ENCODE results near the gene TRIM40.
"Not testable (repeated sequence)": the region's sequence is repeated elsewhere in the genome, so short reads cannot be mapped to it uniquely, and the experiment has no call there.

TRIM40 gene

GRCh38 chr6:30162265-30163089, 26.5 kb downstream of the TRIM40 start:
- no peak for DNase-seq (ENCODE audit: low read depth, low spot score)
- H3K27ac ChIP-seq: no peak overlapping the region

- no peak for DNase-seq (ENCODE audit: low read depth, low spot score)
These were observed 27.4 kb downstream of the TRIM40 start, which contains the start of gene TRIM15 for GRCh38 chr6:30163090-30163917. Gene TRIM15 (plus strand): TSS chr6:30163546. CDS start chr6:30163685, 139 bp downstream.

GRCh38 chr6:30163918-30164654, 28.1 kb downstream of the TRIM40 start:
- no peak overlapping the region for H3K27ac ChIP-seq
- no peak for DNase-seq (ENCODE audit: low read depth, low spot score)

More at GRCh38 chr6:30163090-30163917, 27.4 kb downstream of the TRIM40 start, which contains the start of gene TRIM15:
- H3K27ac ChIP-seq: no peak within 1 kb of the TSS

GRCh38 chr6:30164714-30165113, 28.8 kb downstream of the TRIM40 start:
- no peak overlapping the region for H3K27ac ChIP-seq
- DNase-seq (ENCODE audit: low read depth, low spot score): no peak

DNA sequence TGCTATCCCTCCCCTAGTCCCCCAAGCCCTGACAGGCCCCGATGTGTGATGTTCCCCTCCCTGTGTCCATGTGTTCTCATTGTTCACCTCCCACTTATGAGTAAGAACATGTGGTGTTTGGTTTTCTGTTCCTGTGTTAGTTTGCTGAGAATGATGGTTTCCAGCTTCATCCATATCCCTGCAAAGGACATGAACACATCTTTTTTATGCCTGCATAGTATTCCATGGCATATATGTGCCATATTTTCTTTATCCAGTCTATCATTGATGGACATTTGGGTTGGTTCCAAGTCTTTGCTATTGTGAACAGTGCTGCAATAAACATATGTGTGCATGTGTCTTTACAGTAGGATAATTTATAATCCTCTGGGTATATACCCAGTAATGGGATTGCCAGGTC, 29.3 kb downstream of the TRIM40 start:
- H3K27ac ChIP-seq: not testable (repeated sequence)

DNA sequence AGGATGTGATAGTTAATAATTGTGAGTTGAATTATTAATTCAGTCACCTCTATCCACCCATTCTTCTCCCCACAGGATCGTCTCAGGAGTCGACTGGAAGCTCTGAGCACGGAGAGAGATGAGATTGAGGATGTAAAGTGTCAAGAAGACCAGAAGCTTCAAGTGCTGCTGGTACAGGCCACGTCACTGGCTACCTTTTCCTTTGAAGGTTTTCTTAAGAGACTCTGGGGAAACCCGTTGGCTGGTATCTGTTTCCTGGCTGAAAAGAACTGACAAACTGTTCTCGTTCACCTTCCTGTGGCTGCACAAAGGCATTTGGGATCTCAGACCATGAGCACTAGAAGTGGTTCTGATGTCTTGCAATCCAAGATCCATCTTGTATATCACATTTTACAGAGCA, 31.2 kb downstream of the TRIM40 start:
- no peak for DNase-seq (ENCODE audit: low read depth, low spot score)
- no peak overlapping the region for H3K27ac ChIP-seq

More for the DNA sequence above, 29.3 kb downstream of the TRIM40 start:
- DNase-seq (ENCODE audit: low read depth, low spot score): not testable (repeated sequence)

- H3K27ac ChIP-seq: no peak overlapping the region
- no peak for DNase-seq (ENCODE audit: low read depth, low spot score)
These were observed 32.8 kb downstream of the TRIM40 start for GRCh38 chr6:30168741-30169140.

- no peak for DNase-seq (ENCODE audit: low read depth, low spot score)
- no peak overlapping the region for H3K27ac ChIP-seq
These were observed 34.0 kb downstream of the TRIM40 start for GRCh38 chr6:30169658-30170614.

- H3K27ac ChIP-seq: no peak overlapping the region
- no peak for DNase-seq (ENCODE audit: low read depth, low spot score)
These were observed 35.9 kb downstream of the TRIM40 start for GRCh38 chr6:30171677-30172471.

DNA sequence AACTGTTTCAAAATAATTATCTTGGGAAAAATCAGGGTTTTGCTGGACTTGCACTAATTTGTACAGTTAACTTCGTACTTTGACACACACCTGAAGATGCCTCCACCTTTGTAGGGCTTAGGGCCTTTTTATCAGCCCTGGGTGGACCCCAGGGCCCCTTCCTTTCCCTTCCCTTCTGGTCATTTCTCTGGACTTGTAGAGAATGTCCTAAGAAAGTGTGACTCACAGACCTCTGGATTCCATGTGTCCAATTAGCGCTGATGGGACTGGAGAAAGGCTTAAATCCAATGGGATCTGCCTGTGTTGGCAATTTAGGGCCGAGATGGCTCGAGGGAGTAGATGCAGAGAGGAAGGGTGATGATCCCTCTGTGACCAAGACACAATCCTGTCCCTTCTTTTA, 36.7 kb downstream of the TRIM40 start:
- DNase-seq (ENCODE audit: low read depth, low spot score): no peak

GRCh38 chr6:30175765-30176164, 39.8 kb downstream of the TRIM40 start:
- no peak for DNase-seq (ENCODE audit: low read depth, low spot score)
- no peak overlapping the region for H3K27ac ChIP-seq

More for the DNA sequence above, 36.7 kb downstream of the TRIM40 start:
- no peak overlapping the region for H3K27ac ChIP-seq

DNA sequence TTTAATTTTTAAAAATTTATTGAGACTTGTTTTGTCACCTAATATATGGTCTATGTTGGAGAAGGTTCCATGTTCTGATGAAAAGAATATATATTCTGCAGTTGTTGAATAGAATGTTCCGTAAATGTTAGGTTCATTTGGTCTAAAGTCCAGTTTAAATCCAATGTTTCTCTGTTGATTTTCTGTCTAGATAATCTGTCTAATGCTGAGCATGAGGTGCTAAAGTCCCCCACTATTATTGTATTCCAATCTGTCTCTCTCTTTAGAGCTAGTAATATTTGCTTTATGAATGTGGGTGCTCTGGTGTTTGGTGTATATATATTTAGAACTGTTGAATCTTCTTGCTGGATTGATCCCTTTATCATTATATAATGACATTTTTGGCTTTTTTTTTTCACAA, 42.9 kb downstream of the TRIM40 start:
- H3K27ac ChIP-seq: no peak overlapping the region
- DNase-seq (ENCODE audit: low read depth, low spot score): no peak

GRCh38 chr6:30180145-30180544, 44.2 kb downstream of the TRIM40 start:
- H3K27ac ChIP-seq: no peak overlapping the region
- no peak for DNase-seq (ENCODE audit: low read depth, low spot score)

DNA sequence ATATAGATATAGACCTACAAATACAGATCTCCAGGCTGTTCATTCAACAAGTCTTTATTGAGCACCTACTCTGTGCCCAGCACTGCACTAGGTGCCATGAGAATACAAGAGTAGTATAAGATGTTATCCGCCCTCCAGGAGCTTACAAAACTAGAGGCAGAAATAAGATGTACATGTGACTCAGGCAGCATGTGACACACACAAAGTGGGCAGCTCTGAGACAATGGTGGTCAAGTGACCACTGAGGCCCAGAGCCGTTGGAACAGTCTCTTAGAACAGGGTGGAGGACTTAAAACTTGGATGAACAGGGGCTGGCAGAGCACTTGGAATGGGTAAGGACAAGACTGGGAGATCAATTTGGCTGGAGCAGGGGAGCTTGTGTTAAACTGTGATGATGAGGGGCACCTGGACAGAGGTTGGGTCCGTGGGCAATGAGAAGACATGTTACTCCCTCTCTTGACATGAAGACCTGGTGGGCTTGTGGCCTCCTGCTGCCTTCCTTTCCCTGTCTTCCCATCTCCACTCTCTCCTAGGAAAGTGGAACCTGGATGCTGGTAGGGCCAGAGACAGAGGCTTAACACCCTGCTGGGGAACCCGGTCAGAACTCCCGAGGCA, 48.6 kb downstream of the TRIM40 start:
- no peak overlapping the region for H3K27ac ChIP-seq

GRCh38 chr6:30185846-30186484, 50.0 kb downstream of the TRIM40 start:
- DNase-seq (ENCODE audit: low read depth, low spot score): no peak
- no peak overlapping the region for H3K27ac ChIP-seq

More for the DNA sequence above, 48.6 kb downstream of the TRIM40 start:
- DNase-seq (ENCODE audit: low read depth, low spot score): no peak

GRCh38 chr6:30188541-30188940, 52.6 kb downstream of the TRIM40 start:
- no peak overlapping the region for H3K27ac ChIP-seq
- no peak for DNase-seq (ENCODE audit: low read depth, low spot score)

DNA sequence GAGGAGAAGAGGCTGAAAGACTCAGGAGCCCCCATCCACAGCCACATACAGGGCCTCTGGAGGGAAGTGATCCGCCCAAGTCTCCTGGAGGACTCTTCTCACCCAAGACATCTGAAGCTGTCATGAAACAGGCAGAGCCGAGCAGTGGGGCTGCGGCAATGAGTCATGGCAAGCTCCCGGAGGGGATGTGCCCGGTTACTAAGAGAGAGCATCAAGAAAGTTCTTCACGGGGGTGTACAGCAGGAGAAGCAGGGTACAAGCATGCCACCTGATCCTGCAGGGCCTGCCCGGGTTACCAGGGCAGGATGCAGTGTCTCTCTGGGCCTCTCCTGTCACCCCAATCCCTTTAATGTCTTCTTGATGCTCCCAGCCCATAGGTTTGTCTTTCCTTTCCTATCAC, 56.1 kb downstream of the TRIM40 start:
- DNase-seq (ENCODE audit: low read depth, low spot score): no peak
- H3K27ac ChIP-seq: no peak overlapping the region

Data from epithelial cell of prostate (primary cell).